ENCODE measurements around the gene NRP1.

- no peak for TF ChIP-seq CTCF (IDR thresholded peaks at IDR 0.05; ENCODE audit: low read depth, low read length, poor library complexity, severe bottlenecking)
- no peak for TF ChIP-seq EZH2phosphoT487 (IDR thresholded peaks at IDR 0.05; ENCODE audit: borderline replicate concordance, low read length)
Observed at GRCh38 chr10:33238643-33239042, 95.8 kb downstream of the NRP1 start.
